ENCODE measurements around the gene ZNF600.
"Not testable (repeated sequence)": the region's sequence is repeated elsewhere in the genome, so short reads cannot be mapped to it uniquely, and the experiment has no call there.

DNA sequence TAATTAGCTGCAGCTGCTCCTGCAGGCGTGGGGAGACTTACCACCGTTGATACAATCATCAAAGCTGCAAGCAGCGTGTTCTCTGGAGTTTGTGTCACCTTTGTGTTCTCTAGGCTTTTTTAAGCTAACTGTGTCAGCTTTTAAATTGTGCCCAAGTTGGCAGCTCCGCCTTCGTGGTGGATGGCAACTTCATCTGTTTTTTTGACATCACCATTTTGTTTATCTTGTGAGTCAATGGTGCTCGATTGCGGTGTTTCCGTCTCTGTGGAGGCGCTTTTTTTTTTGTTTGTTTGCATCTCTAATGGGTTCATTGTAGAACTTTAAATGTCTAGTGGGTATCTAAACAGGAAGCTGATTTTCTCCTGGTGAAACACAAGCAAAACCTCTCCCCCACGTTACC, 40.7 kb downstream of the ZNF600 start:
- TF ChIP-seq, protein P1, sequence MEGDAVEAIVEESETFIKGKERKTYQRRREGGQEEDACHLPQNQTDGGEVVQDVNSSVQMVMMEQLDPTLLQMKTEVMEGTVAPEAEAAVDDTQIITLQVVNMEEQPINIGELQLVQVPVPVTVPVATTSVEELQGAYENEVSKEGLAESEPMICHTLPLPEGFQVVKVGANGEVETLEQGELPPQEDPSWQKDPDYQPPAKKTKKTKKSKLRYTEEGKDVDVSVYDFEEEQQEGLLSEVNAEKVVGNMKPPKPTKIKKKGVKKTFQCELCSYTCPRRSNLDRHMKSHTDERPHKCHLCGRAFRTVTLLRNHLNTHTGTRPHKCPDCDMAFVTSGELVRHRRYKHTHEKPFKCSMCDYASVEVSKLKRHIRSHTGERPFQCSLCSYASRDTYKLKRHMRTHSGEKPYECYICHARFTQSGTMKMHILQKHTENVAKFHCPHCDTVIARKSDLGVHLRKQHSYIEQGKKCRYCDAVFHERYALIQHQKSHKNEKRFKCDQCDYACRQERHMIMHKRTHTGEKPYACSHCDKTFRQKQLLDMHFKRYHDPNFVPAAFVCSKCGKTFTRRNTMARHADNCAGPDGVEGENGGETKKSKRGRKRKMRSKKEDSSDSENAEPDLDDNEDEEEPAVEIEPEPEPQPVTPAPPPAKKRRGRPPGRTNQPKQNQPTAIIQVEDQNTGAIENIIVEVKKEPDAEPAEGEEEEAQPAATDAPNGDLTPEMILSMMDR (conservative IDR thresholded peaks at IDR 0.05 in 1 of 2, IDR thresholded peaks at IDR 0.05 in 1 of 2; ENCODE audit: extremely low read depth in 1 of 2, insufficient read depth in 1 of 2, low read depth in 1 of 2, low read length in 2 of 2), result not testable (repeated sequence)
- not testable (repeated sequence) for TF ChIP-seq EZH2 (IDR thresholded peaks at IDR 0.05; ENCODE audit: borderline replicate concordance, low read length)
